HepG2 (cell line): ENCODE results near the gene CYP2A6. TPM values are rescaled to one million over a fixed set of nuclear protein-coding genes. Genes with fewer than 3 reads are reported as not detected.

ENCODE experiments used
- ATF1 ChIP-seq: IDR thresholded peaks from 2 replicates; pipeline ENCODE4 v1.6.1; 2016; ENCODE audit warnings: mild to moderate bottlenecking, control low read depth
- FOSL2 ChIP-seq: sonication (generic); formaldehyde crosslinking; IDR thresholded peaks from 2 replicates; pipeline ENCODE4 v1.4.0; 2020; ENCODE audit warnings: missing genetic modification reagents
- HNRNPLL ChIP-seq: fragments of 200-400 bp; formaldehyde crosslinking; IDR thresholded peaks from 2 replicates; pipeline ENCODE4 v1.6.1; 2017; ENCODE audit warnings: mild to moderate bottlenecking, low read depth, low read length; ENCODE audit not compliant: poor library complexity, severe bottlenecking
- KLF13 ChIP-seq: sonication (generic); formaldehyde crosslinking; IDR thresholded peaks from 2 replicates; pipeline ENCODE4 v1.4.0; 2020; ENCODE audit warnings: mild to moderate bottlenecking, missing genetic modification reagents
- NFE2 ChIP-seq: sonication (generic); formaldehyde crosslinking; IDR thresholded peaks from 2 replicates; pipeline ENCODE4 v1.4.0; 2020; ENCODE audit warnings: missing genetic modification reagents
- NFKBIZ ChIP-seq: IDR thresholded peaks from 2 replicates; pipeline ENCODE4 v1.6.1; 2018; ENCODE audit warnings: missing genetic modification reagents, missing compliant biosample characterization
- PITX1 ChIP-seq: sonication (generic); formaldehyde crosslinking; IDR thresholded peaks from 2 replicates; pipeline ENCODE4 v1.5.1; 2020; ENCODE audit warnings: mild to moderate bottlenecking, missing genetic modification reagents
- PRPF4 ChIP-seq: fragments of 200-400 bp; formaldehyde crosslinking; IDR thresholded peaks from 2 replicates; pipeline ENCODE4 v1.6.1; 2016; ENCODE audit warnings: low read length, low read depth; ENCODE audit not compliant: poor library complexity, severe bottlenecking
- SOX13 ChIP-seq, 3 experiments: fragments of 450-650 bp in 1 of 3; sonication (generic) in 1 of 3; formaldehyde crosslinking in 1 of 3; IDR thresholded peaks in 2 of 3; conservative IDR thresholded peaks in 1 of 3; 2 replicates each; pipeline versions ENCODE4 v1.5.0 to v1.6.1; 2016 to 2020; ENCODE audit warnings: antibody characterized with exemption in 1 of 3, mild to moderate bottlenecking in 1 of 3, missing compliant biosample characterization in 1 of 3, missing genetic modification reagents in 1 of 3, moderate library complexity in 1 of 3
- ZFP41 ChIP-seq: sonication (generic); formaldehyde crosslinking; IDR thresholded peaks from 2 replicates; pipeline ENCODE4 v1.4.0; 2020; ENCODE audit warnings: mild to moderate bottlenecking, missing genetic modification reagents, borderline replicate concordance
- ZNF3 ChIP-seq: IDR thresholded peaks from 2 replicates; pipeline ENCODE4 v1.7.0; 2017; ENCODE audit warnings: inconsistent platforms
- ZNF598 ChIP-seq: sonication (generic); formaldehyde crosslinking; IDR thresholded peaks from 2 replicates; pipeline ENCODE4 v1.5.1; 2020; ENCODE audit warnings: mild to moderate bottlenecking, missing genetic modification reagents, borderline replicate concordance
- ZNF660 ChIP-seq: sonication (generic); formaldehyde crosslinking; IDR thresholded peaks from 2 replicates; pipeline ENCODE4 v1.5.1; 2020; ENCODE audit warnings: mild to moderate bottlenecking, low read depth, missing genetic modification reagents, borderline replicate concordance
- ZNF740 ChIP-seq: sonication (generic); formaldehyde crosslinking; IDR thresholded peaks from 2 replicates; pipeline ENCODE4 v1.4.0; 2020; ENCODE audit warnings: missing genetic modification reagents
- ZNF841 ChIP-seq: sonication (generic); formaldehyde crosslinking; IDR thresholded peaks from 2 replicates; pipeline ENCODE4 v1.8.1; 2023; ENCODE audit warnings: missing genetic modification reagents, borderline replicate concordance
- polyA plus RNA-seq, 8 experiments: library from polyadenylated mRNA; depleted of rRNA in 3 of 8; stranded (reverse) in 7 of 8; unstranded in 1 of 8; fragments of >200 nt; fragmentation: Illumina TruSeq in 4 of 8; extraction: Trizol in 4 of 8; gene quantifications; 2 replicates each; pipeline versions ENCODE4 v1.2.1 to v1.2.3, GENCODE V29; 2011 to 2016; ENCODE audit warnings: low read depth in 4 of 8, missing spikeins in 1 of 8, mixed read lengths in 1 of 8; ENCODE audit not compliant: insufficient read depth in 1 of 8
- total RNA-seq, 5 experiments: library from RNA; depleted of rRNA; stranded (reverse); fragments of >200 nt; fragmentation: Illumina TruSeq; extraction: Trizol; gene quantifications; 2 replicates each; pipeline ENCODE4 v1.2.3, GENCODE V29; 2016; ENCODE audit warnings: low read depth in 1 of 5
- TF ChIP-seq, protein P1 (sequence below): sonication (generic); formaldehyde crosslinking; IDR thresholded peaks from 2 replicates; pipeline ENCODE4 v1.4.0; 2020; ENCODE audit warnings: mild to moderate bottlenecking, missing genetic modification reagents
- TF ChIP-seq, protein P2 (sequence below): sonication (generic); formaldehyde crosslinking; IDR thresholded peaks from 2 replicates; pipeline ENCODE4 v1.5.0; 2020; ENCODE audit warnings: missing genetic modification reagents, mild to moderate bottlenecking, borderline replicate concordance
- TF ChIP-seq, protein P3 (sequence below): IDR thresholded peaks from 2 replicates; pipeline ENCODE4 v1.6.1; 2016; ENCODE audit warnings: low read depth, control low read depth

Gene CYP2A6
- total and polyA plus RNA-seq, 2 of the 13 experiments (the other 11 are each of a cell fraction or from before 2014, with no cell fraction given) = not detected

DNA sequence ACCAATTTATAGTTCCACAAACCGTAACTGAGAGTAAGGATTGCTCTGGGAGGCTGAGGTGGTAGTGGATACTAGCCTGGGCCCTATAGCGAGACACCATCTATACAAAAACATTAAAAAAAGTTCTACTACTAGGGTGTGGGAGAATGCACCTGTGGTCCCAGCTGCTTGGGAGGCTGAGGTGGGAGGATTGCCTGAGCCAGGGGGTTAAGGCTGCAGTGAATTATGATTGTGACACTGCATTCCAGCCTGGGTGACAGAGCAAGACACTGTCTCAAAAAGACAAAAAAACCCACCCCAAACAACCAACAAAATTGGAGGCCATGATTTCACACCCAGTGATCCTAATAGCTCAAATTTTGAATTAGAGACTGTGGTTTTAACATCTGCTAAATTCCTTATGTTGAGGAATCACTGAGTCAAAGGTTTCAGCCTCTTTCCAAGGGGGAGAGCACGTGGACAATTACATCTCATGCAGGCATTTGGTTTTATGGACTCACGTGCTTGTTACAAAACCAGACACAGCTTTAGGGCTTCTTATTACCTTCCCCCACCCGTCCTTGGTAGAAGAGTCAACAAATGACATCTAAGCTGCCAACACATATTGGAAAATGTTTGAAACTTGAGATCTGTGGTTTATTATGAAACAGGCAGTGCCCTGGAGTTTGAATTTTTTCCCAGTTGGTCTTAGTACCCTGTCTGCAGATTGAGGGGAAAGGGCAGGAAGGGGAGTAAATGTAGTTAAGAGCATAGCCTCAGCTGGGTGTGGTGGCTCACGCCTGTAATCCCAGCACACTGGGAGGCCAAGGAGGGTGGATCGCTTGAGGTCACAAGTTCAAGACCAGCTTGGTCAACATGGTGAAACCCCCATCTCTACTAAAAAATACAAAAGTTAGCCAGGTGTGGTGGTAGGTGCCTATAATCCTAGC is 18.5 kb downstream of the CYP2A6 start (continued):
- TF ChIP-seq, protein P1, sequence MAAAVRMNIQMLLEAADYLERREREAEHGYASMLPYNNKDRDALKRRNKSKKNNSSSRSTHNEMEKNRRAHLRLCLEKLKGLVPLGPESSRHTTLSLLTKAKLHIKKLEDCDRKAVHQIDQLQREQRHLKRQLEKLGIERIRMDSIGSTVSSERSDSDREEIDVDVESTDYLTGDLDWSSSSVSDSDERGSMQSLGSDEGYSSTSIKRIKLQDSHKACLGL = no peak
- TF ChIP-seq SOX13 (IDR thresholded peaks at IDR 0.05) (0 out of 2 replicates have a peak, but pooled peaks have one; percentile 31), SOX13 (CRISPR knock-in tag; conservative IDR thresholded peaks at IDR 0.05 in 1 of 2, IDR thresholded peaks at IDR 0.05 in 1 of 2) (peak in 1 of 2 experiments; percentile 87; a peak in 2 of 4 replicates), ZNF598 (CRISPR knock-in tag) (no peak), ZNF841 (CRISPR knock-in tag) (no peak), ZNF3 (no peak; the same call in 1 of the 2 replicates), HNRNPLL (no peak), FOSL2 (CRISPR knock-in tag) (peak; percentile 85), ZNF660 (CRISPR knock-in tag) (no peak), ZFP41 (CRISPR knock-in tag) (no peak), PRPF4 (no peak), PITX1 (CRISPR knock-in tag) (peak; percentile 79; the same call in 1 of the 2 replicates), KLF13 (CRISPR knock-in tag) (no peak), NFE2 (CRISPR knock-in tag) (no peak), NFKBIZ (CRISPR knock-in tag) (peak; percentile 82; the same call in 1 of the 2 replicates), ZNF740 (CRISPR knock-in tag) (no peak; the same call in 1 of the 2 replicates), ATF1 (peak; percentile 44; the same call in 1 of the 2 replicates)
- TF ChIP-seq, protein P2, sequence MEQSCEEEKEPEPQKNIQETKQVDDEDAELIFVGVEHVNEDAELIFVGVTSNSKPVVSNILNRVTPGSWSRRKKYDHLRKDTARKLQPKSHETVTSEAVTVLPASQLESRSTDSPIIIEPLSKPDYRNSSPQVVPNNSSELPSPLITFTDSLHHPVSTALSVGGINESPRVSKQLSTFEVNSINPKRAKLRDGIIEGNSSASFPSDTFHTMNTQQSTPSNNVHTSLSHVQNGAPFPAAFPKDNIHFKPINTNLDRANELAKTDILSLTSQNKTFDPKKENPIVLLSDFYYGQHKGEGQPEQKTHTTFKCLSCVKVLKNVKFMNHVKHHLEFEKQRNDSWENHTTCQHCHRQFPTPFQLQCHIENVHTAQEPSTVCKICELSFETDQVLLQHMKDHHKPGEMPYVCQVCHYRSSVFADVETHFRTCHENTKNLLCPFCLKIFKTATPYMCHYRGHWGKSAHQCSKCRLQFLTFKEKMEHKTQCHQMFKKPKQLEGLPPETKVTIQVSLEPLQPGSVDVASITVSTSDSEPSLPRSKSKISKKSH (CRISPR knock-in tag) = no peak
- TF ChIP-seq, protein P3, sequence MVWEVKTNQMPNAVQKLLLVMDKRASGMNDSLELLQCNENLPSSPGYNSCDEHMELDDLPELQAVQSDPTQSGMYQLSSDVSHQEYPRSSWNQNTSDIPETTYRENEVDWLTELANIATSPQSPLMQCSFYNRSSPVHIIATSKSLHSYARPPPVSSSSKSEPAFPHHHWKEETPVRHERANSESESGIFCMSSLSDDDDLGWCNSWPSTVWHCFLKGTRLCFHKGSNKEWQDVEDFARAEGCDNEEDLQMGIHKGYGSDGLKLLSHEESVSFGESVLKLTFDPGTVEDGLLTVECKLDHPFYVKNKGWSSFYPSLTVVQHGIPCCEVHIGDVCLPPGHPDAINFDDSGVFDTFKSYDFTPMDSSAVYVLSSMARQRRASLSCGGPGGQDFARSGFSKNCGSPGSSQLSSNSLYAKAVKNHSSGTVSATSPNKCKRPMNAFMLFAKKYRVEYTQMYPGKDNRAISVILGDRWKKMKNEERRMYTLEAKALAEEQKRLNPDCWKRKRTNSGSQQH (CRISPR knock-in tag) = no peak
